Peyer's patch (tissue), 4 donors: ENCODE data around the gene MUC5B. TPM values are rescaled to one million over a fixed set of nuclear protein-coding genes. Genes with fewer than 3 reads are reported as not detected.
"Not testable (repeated sequence)": the region's sequence is repeated elsewhere in the genome, so short reads cannot be mapped to it uniquely, and the experiment has no call there.

Experiments used
- DNase-seq, 3 donors: peaks; one replicate each; pipeline ENCODE4 v3.0.0-alpha.2; 2017 to 2019
- H3K27ac ChIP-seq, 4 donors: fragments of 200-600 bp; sonication (generic); one replicate each; pipeline ENCODE4 v1.5.1; 2016 to 2019
- H3K27me3 ChIP-seq, 2 donors: fragments of 200-600 bp; sonication (generic); one replicate each; pipeline ENCODE4 v1.5.1; 2019
- H3K36me3 ChIP-seq, 3 donors: fragments of 200-600 bp; sonication (generic); one replicate each; pipeline ENCODE4 v1.5.1; 2016 to 2019
- H3K4me1 ChIP-seq, 4 donors: fragments of 200-600 bp; sonication (generic); one replicate each; pipeline ENCODE4 v1.5.1; 2016 to 2019
- H3K4me3 ChIP-seq, 4 donors: fragments of 200-600 bp; sonication (generic); 1 replicate in 3 of 4; 2 replicates in 1 of 4; pipeline ENCODE4 v1.5.1; 2016 to 2019; ENCODE audit warnings: mild to moderate bottlenecking in 1 of 4
- H3K9me3 ChIP-seq, 4 donors: fragments of 200-600 bp; sonication (generic); one replicate each; pipeline ENCODE4 v1.5.1; 2016 to 2019; ENCODE audit warnings: mild to moderate bottlenecking in 1 of 4
- POLR2A ChIP-seq, 2 donors: fragments of 450-650 bp; IDR thresholded peaks; one replicate each; pipeline ENCODE4 v1.5.1; 2017; ENCODE audit warnings: antibody characterized with exemption in 2 of 2, mild to moderate bottlenecking in 2 of 2, moderate library complexity in 2 of 2
- total RNA-seq, 4 donors: library from RNA; depleted of rRNA; stranded (reverse); fragments of >200 nt; gene quantifications; one replicate each; pipeline ENCODE4 v1.1.0, GENCODE V29; 2016
- TF ChIP-seq, protein P1 (sequence below), 6 experiments: fragments of 450-650 bp in 4 of 6; fragments of 200-600 bp in 2 of 6; sonication (generic) in 1 of 6; IDR thresholded peaks; one replicate each; pipeline ENCODE4 v1.5.1; 2017 to 2019; ENCODE audit warnings: antibody characterized with exemption in 6 of 6, mild to moderate bottlenecking in 3 of 6, moderate library complexity in 1 of 6

Gene MUC5B, protein sequence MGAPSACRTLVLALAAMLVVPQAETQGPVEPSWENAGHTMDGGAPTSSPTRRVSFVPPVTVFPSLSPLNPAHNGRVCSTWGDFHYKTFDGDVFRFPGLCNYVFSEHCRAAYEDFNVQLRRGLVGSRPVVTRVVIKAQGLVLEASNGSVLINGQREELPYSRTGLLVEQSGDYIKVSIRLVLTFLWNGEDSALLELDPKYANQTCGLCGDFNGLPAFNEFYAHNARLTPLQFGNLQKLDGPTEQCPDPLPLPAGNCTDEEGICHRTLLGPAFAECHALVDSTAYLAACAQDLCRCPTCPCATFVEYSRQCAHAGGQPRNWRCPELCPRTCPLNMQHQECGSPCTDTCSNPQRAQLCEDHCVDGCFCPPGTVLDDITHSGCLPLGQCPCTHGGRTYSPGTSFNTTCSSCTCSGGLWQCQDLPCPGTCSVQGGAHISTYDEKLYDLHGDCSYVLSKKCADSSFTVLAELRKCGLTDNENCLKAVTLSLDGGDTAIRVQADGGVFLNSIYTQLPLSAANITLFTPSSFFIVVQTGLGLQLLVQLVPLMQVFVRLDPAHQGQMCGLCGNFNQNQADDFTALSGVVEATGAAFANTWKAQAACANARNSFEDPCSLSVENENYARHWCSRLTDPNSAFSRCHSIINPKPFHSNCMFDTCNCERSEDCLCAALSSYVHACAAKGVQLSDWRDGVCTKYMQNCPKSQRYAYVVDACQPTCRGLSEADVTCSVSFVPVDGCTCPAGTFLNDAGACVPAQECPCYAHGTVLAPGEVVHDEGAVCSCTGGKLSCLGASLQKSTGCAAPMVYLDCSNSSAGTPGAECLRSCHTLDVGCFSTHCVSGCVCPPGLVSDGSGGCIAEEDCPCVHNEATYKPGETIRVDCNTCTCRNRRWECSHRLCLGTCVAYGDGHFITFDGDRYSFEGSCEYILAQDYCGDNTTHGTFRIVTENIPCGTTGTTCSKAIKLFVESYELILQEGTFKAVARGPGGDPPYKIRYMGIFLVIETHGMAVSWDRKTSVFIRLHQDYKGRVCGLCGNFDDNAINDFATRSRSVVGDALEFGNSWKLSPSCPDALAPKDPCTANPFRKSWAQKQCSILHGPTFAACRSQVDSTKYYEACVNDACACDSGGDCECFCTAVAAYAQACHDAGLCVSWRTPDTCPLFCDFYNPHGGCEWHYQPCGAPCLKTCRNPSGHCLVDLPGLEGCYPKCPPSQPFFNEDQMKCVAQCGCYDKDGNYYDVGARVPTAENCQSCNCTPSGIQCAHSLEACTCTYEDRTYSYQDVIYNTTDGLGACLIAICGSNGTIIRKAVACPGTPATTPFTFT (N-terminal part only)
- 10 to 100 TPM in 2 of 4 donors, 1 to 10 TPM in 1, under 1 TPM in 1; 0.18 to 25.6 (median 10.5) TPM for total RNA-seq

DNA sequence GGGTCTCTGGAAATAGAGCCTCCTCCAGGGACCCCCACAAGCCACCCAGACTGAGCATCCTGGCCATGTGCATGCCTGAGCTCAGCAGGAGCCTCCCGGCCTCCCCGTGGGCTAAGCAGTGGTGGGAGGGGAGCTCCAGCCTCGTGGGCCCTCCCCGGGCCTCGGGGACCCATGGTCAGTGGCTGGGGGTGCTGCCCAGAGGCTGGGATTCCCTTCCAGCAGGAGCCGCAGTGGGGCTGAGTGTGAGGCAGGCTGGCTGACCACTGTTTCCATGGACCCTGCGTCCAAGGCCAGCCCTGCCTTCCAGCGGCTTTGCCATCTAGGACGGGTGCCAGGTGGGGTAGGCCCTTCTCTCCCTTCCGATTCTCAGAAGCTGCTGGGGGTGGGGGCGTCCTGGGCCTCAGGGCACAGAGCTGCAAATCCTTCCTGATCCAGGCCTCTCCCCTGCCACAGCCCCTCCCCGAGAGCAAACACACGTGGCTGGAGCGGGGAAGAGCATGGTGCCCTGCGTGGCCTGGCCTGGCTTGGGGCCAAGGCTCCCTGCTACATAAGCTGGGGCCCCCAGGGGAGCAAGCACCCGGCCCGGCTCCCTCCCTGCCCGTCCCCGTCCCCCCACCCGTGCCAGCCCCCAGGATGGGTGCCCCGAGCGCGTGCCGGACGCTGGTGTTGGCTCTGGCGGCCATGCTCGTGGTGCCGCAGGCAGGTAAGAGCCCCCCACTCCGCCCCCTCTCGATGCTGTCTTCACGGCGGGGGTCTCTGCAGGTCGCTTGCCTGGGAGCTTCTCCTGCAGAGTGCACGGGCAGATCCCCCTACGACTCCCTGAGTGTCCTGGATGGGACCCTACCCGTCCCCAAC is at the start of gene MUC5B:
MUC5B (plus strand) TSS at position 576 of the 855 bp plus-strand sequence; CDS start at position 634, 58 bp downstream.
- Histone ChIP-seq H3K27ac (no peak within 1 kb of the TSS), H3K4me1 (peaks cover 0 to 9% (median 0%) of the 10 kb centered on the region in 4 donors), H3K4me3 (no peak within 1 kb of the TSS), H3K36me3 (no peaks in the 10 kb centered on the region), H3K9me3 (no peaks in the 10 kb centered on the region), H3K27me3 (no peaks in the 10 kb centered on the region)
- TF ChIP-seq, protein P1, sequence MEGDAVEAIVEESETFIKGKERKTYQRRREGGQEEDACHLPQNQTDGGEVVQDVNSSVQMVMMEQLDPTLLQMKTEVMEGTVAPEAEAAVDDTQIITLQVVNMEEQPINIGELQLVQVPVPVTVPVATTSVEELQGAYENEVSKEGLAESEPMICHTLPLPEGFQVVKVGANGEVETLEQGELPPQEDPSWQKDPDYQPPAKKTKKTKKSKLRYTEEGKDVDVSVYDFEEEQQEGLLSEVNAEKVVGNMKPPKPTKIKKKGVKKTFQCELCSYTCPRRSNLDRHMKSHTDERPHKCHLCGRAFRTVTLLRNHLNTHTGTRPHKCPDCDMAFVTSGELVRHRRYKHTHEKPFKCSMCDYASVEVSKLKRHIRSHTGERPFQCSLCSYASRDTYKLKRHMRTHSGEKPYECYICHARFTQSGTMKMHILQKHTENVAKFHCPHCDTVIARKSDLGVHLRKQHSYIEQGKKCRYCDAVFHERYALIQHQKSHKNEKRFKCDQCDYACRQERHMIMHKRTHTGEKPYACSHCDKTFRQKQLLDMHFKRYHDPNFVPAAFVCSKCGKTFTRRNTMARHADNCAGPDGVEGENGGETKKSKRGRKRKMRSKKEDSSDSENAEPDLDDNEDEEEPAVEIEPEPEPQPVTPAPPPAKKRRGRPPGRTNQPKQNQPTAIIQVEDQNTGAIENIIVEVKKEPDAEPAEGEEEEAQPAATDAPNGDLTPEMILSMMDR (IDR thresholded peaks at IDR 0.05), result no peak
- no peak for TF ChIP-seq POLR2A (IDR thresholded peaks at IDR 0.05)
- peak in 2 of 3 donors; percentile 47 to 54 for DNase-seq

DNA sequence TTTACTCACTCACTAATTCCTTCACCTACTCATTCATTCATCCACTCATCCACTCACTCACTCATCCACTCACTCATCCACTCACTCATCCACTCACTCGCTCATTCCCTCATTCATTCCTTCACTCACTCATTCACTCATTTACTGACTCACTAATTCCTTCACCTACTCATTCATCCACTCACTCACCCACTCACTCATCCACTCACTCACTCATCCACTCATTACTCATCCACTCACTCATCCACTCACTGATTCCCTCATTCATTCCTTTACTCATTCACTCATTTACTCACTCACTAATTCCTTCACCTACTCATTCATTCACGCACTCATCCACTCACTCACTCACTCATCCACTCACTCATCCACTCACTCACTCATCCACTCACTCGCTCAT is 49.5 kb upstream of the MUC5B start:
- not testable (repeated sequence) for H3K27ac ChIP-seq, H3K9me3 ChIP-seq, H3K36me3 ChIP-seq, DNase-seq, H3K4me3 ChIP-seq, H3K4me1 ChIP-seq, H3K27me3 ChIP-seq

DNA sequence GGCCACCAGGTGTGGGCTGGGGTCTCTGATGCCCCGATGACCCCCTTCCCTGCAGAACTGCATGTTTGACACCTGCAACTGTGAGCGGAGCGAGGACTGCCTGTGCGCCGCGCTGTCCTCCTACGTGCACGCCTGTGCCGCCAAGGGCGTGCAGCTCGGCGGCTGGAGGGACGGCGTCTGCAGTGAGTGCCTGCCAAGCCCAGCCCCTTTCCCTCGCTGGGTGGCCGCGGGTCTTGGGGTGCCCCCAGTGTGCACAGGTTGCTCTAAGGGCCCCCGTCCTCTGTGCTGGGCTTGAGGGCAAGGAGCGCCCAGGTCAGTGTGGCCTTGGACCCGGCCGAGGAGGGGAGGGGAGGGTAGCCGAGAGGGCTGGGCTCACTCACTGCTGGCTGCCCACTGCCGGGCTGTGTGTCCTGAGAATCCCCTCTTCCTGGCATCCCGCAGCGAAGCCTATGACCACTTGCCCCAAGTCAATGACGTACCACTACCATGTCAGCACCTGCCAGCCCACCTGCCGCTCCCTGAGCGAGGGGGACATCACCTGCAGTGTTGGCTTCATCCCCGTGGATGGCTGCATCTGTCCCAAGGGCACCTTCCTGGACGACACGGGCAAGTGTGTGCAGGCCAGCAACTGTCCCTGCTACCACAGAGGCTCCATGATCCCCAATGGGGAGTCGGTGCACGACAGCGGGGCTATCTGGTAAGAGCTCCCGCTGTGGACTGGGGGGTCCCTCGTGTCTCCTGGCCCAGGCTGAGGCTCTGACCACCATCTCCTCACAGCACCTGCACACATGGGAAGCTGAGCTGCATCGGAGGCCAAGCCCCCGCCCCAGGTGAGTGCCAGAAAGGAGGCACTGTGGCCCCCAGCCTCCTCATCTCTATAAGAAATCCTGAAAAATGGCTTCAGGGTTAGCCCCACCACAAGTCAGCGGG is 48.2 kb upstream of the MUC5B start:
- DNase-seq, result no peak
- Histone ChIP-seq H3K27me3 (no peaks in the 10 kb centered on the region), H3K27ac (no peak overlapping the region), H3K9me3 (no peaks in the 10 kb centered on the region), H3K36me3 (no peaks in the 10 kb centered on the region), H3K4me3 (no peak overlapping the region), H3K4me1 (no peaks in the 10 kb centered on the region)
- TF ChIP-seq, protein P1 (IDR thresholded peaks at IDR 0.05), result no peak
- no peak for TF ChIP-seq POLR2A (IDR thresholded peaks at IDR 0.05)

DNA sequence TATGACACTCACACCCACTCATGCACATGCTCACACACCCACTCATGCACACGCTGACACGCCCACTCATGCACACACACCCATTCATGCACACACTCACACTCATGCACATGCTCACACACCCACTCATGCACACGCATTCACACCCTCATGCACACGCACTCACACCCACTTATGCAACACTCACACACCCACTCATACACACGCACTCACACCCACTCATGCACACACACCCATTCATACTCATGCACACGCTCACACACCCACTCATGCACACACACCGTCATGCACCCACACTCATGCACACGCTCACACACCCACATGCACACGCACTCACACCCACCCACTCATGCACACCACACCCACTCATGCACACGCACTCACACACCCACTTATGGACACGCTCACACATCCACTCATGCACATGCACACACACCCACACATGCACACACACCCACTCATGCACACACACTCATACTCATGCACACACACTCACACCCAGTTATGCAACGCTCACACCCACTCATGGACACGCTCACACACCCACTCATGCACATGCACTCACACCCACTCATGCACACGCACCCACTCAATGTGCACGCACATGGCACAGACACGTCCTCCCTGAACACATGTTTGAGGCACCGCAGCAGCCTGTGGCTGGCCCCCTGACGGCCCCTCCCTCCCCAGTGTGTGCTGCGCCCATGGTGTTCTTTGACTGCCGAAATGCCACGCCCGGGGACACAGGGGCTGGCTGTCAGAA is 47.2 kb upstream of the MUC5B start:
- Histone ChIP-seq H3K27me3 (no peaks in the 10 kb centered on the region), H3K36me3 (no peaks in the 10 kb centered on the region), H3K4me1 (no peaks in the 10 kb centered on the region), H3K4me3 (no peak overlapping the region), H3K9me3 (no peaks in the 10 kb centered on the region), H3K27ac (no peak overlapping the region)
- DNase-seq, result no peak
- TF ChIP-seq, protein P1 (IDR thresholded peaks at IDR 0.05), result no peak
- no peak for TF ChIP-seq POLR2A (IDR thresholded peaks at IDR 0.05)
